Superior temporal gyrus (tissue), 1 donor: ENCODE measurements around the gene TRAK2.
A peak's percentile ranks its signal among the peaks of the same experiment; 100 is the strongest.
"Not testable (repeated sequence)": the region's sequence is repeated elsewhere in the genome, so short reads cannot be mapped to it uniquely, and the experiment has no call there.

Source experiments
- DNase-seq: peaks from one replicate; pipeline ENCODE4 v3.0.0-alpha.2; 2016; ENCODE audit errors: extremely low spot score

TRAK2 gene

GRCh38 chr2:201451292-201452057 is at the start of gene TRAK2, which contains the start of gene STRADB:
TSS of gene TRAK2 (minus strand) at chr2:201451458. CDS start at chr2:201420507, 30,951 bp downstream.
TSS of gene STRADB (plus strand) at chr2:201451740. CDS start at chr2:201454841, 3,101 bp downstream.
- peak; percentile 97 for DNase-seq

- no peak for DNase-seq
Observed at GRCh38 chr2:201500534-201500933, 49.3 kb upstream of the TRAK2 start.

- no peak for DNase-seq
Observed at GRCh38 chr2:201496785-201497184, 45.5 kb upstream of the TRAK2 start.

GRCh38 chr2:201490291-201490690 is 39.0 kb upstream of the TRAK2 start:
- no peak for DNase-seq

- no peak for DNase-seq
Observed at GRCh38 chr2:201484805-201485204, 33.5 kb upstream of the TRAK2 start.

GRCh38 chr2:201483758-201484157 is 32.5 kb upstream of the TRAK2 start:
- not testable (repeated sequence) for DNase-seq

GRCh38 chr2:201483342-201483741 is 32.1 kb upstream of the TRAK2 start:
- DNase-seq, result no peak

- DNase-seq, result no peak
Observed at GRCh38 chr2:201482543-201482942, 31.3 kb upstream of the TRAK2 start.

- no peak for DNase-seq
Observed at GRCh38 chr2:201472411-201472810, 21.2 kb upstream of the TRAK2 start.

- no peak for DNase-seq
Observed at GRCh38 chr2:201471732-201472393, 20.6 kb upstream of the TRAK2 start.

GRCh38 chr2:201470821-201471731 is 19.8 kb upstream of the TRAK2 start:
- no peak for DNase-seq

- DNase-seq, result no peak
Observed at GRCh38 chr2:201467666-201468065, 16.4 kb upstream of the TRAK2 start.

GRCh38 chr2:201466050-201466675 is 14.9 kb upstream of the TRAK2 start:
- DNase-seq, result peak; percentile 81

GRCh38 chr2:201465524-201465971 is 14.3 kb upstream of the TRAK2 start:
- DNase-seq, result peak; percentile 47

- no peak for DNase-seq
Observed at GRCh38 chr2:201464547-201464946, 13.3 kb upstream of the TRAK2 start.

- no peak for DNase-seq
Observed at GRCh38 chr2:201460532-201460931, 9.3 kb upstream of the TRAK2 start.

- DNase-seq, result no peak
Observed at GRCh38 chr2:201458381-201458780, 7.1 kb upstream of the TRAK2 start.

GRCh38 chr2:201452922-201453643 is 1.8 kb upstream of the TRAK2 start:
- no peak for DNase-seq

GRCh38 chr2:201452058-201452921 is 1.0 kb upstream of the TRAK2 start:
- DNase-seq, result peak; percentile 42

- peak; percentile 54 for DNase-seq
Observed at GRCh38 chr2:201450954-201451291, 335 bp downstream of the TRAK2 start.
